Panc1 (cell line): ENCODE data around the gene TMC7. TPM values are rescaled to one million over a fixed set of nuclear protein-coding genes. Genes with fewer than 3 reads are reported as not detected.

Experiments used
- ATAC-seq: fragments of 200-7000 bp; cut with Tn5 transposase; 2 replicates; pipeline ENCODE4 v1.9.1; 2020; ENCODE audit warnings: mild to moderate bottlenecking, moderate library complexity
- BruUV-seq: library from RNA; stranded (reverse); fragments of 400-500 nt; replicated peaks from 2 replicates; lab custom pipeline; 2021; lab: Mats Ljungman, UMichigan
- CTCF ChIA-PET: fragments of 300-600 bp; sonication (Branson Sonifier 250); formaldehyde crosslinking; loops from one replicate; lab custom pipeline; 2022; ENCODE audit warnings: antibody characterized with exemption; lab: Charles Lee
- POLR2A ChIA-PET: fragments of 300-600 bp; sonication (Branson Sonifier 250); formaldehyde crosslinking; loops from one replicate; lab custom pipeline; 2022; ENCODE audit warnings: antibody characterized with exemption; lab: Charles Lee
- DNase-seq: peaks from one replicate; pipeline ENCODE4 v3.0.0-alpha.2; 2010; ENCODE audit warnings: low read depth, low spot score
- H3K27ac ChIP-seq: 2 replicates; pipeline ENCODE4 v1.5.1; 2011; ENCODE audit warnings: mild to moderate bottlenecking, low read length, inconsistent platforms
- H3K27me3 ChIP-seq: fragments of 200-500 bp; sonication (Bioruptor generic); 2 replicates; pipeline ENCODE4 v1.6.0; 2014; ENCODE audit warnings: low read length, inconsistent platforms; ENCODE audit not compliant: control insufficient read depth, insufficient read depth
- H3K36me3 ChIP-seq: fragments of 200-500 bp; sonication (Bioruptor generic); 2 replicates; pipeline ENCODE4 v1.5.1; 2014; ENCODE audit warnings: inconsistent platforms, mild to moderate bottlenecking, low read length, moderate library complexity; ENCODE audit not compliant: control insufficient read depth, insufficient read depth
- H3K4me1 ChIP-seq: 2 replicates; pipeline ENCODE4 v1.5.1; 2011; ENCODE audit warnings: inconsistent platforms, mild to moderate bottlenecking, low read length, moderate library complexity; ENCODE audit not compliant: control insufficient read depth, insufficient read depth
- H3K4me3 ChIP-seq, 2 experiments: 2 replicates each; pipeline ENCODE4 v1.5.1; 2011 to 2012; ENCODE audit warnings: low read depth in 2 of 2, low read length in 2 of 2, mild to moderate bottlenecking in 2 of 2, inconsistent platforms in 1 of 2, moderate library complexity in 1 of 2
- H3K9me3 ChIP-seq: fragments of 200-500 bp; sonication (Bioruptor generic); 2 replicates; pipeline ENCODE4 v1.5.1; 2014; ENCODE audit warnings: low read depth, mild to moderate bottlenecking, inconsistent platforms, low read length, moderate library complexity; ENCODE audit not compliant: control insufficient read depth, insufficient read depth
- POLR2AphosphoS5 ChIP-seq: IDR thresholded peaks from 2 replicates; pipeline ENCODE4 v1.6.1; 2012; ENCODE audit warnings: mild to moderate bottlenecking, low read depth, low read length, moderate library complexity
- SIN3A ChIP-seq: IDR thresholded peaks from 2 replicates; pipeline ENCODE4 v1.6.1; 2012; ENCODE audit warnings: low read depth, mild to moderate bottlenecking, low read length, moderate library complexity, borderline replicate concordance; ENCODE audit not compliant: insufficient read depth
- TCF7L2 ChIP-seq: IDR thresholded peaks from 2 replicates; pipeline ENCODE4 v1.6.1; 2011; ENCODE audit warnings: mild to moderate bottlenecking, low read depth, low read length, inconsistent platforms
- in situ Hi-C: cut with HindIII; loops from 2 replicates; pipeline ENCODE4 v1.10.0; 2016; ENCODE audit warnings: low sequenced_read_pairs, low pct_unique_long_range_greater_than_20kb
- intact Hi-C: fragments of 100-400 bp; cut with micrococcal nuclease; formaldehyde crosslinking; loops from one replicate; pipeline ENCODE4 v1.10.0; 2022; ENCODE audit not compliant: unreplicated experiment
- total RNA-seq: library from RNA; stranded (reverse); gene quantifications from one replicate; pipeline ENCODE4 v1.2.1, GENCODE V29; 2021; ENCODE audit not compliant: unreplicated experiment
- TF ChIP-seq, protein P1 (sequence below), 2 experiments: IDR thresholded peaks; 2 replicates each; pipeline ENCODE4 v1.6.1; 2011 to 2012; ENCODE audit warnings: low read depth in 2 of 2, control low read depth in 1 of 2, low read length in 1 of 2, mild to moderate bottlenecking in 1 of 2, moderate library complexity in 1 of 2; ENCODE audit not compliant: insufficient read depth in 1 of 2
- TF ChIP-seq, protein P2 (sequence below): fragments of 450-650 bp; IDR thresholded peaks from 2 replicates; pipeline ENCODE4 v1.5.1; 2017; ENCODE audit warnings: mild to moderate bottlenecking

The TMC7 gene
- total RNA-seq, 1 experiment from 2014 or later, result 5.1 TPM

DNA sequence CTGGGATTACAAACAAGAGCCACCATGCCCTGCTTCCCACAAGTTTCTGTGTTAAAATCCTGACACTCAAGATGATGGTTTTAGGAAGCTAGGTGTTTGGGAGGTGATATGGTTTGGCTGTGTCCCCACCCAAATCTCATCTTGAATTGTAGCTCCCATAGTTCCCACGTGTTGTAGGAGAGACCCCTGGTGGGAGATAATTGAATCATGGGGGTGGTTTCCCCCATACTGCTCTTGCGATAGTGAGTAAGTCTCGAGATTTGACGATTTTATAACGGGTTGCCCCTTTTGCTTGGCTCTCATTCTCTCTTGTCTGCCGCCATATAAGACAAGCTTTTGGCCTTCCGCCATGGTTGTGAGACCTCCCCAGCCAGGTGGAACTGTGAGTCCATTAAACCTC is 40.3 kb upstream of the TMC7 start:
- POLR2A ChIA-PET, result interaction anchor here (0.7 kb wide), 1 partner anchor 122 kb away, joined by 10 read pairs; no protein-coding TSS in a partner anchor
- BruUV-seq, result no TSS peak
- CTCF ChIA-PET, result no interaction called here

DNA sequence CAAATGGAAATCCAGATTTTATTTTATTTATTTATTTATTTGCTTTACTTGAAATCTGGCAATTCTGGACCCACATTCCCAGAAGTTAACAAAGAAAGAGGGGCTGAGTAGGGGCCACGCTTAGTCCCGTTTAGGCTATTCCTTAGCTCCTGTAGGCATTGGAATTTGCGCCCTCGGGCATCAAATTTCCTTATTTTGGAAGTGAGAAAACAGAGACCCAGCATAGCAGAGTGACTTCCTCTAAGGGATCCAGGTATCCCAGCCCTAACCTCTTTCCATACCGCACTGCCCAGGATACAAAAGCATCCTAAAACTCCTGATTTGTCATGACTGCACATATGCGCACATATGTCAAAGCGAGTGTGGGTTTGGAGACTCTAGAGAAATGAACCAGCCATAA is 38.5 kb upstream of the TMC7 start:
- ChIA-PET CTCF (interaction anchor here (0.7 to 0.8 kb wide), 2 partner anchors 9 to 1737 kb away, joined by 3 to 4 read pairs; no protein-coding TSS in a partner anchor), POLR2A (no interaction called here)
- no peak for ATAC-seq
- H3K9me3 ChIP-seq, result no peaks in the 10 kb centered on the region
- H3K27ac ChIP-seq, result no peak overlapping the region
- no TSS peak for BruUV-seq
- intact Hi-C loops (no loop called here), in situ Hi-C loops (no loop called here)
- no peaks in the 10 kb centered on the region for H3K27me3 ChIP-seq
- no peak for DNase-seq
- no peak for TF ChIP-seq SIN3A
- TF ChIP-seq, protein P1, sequence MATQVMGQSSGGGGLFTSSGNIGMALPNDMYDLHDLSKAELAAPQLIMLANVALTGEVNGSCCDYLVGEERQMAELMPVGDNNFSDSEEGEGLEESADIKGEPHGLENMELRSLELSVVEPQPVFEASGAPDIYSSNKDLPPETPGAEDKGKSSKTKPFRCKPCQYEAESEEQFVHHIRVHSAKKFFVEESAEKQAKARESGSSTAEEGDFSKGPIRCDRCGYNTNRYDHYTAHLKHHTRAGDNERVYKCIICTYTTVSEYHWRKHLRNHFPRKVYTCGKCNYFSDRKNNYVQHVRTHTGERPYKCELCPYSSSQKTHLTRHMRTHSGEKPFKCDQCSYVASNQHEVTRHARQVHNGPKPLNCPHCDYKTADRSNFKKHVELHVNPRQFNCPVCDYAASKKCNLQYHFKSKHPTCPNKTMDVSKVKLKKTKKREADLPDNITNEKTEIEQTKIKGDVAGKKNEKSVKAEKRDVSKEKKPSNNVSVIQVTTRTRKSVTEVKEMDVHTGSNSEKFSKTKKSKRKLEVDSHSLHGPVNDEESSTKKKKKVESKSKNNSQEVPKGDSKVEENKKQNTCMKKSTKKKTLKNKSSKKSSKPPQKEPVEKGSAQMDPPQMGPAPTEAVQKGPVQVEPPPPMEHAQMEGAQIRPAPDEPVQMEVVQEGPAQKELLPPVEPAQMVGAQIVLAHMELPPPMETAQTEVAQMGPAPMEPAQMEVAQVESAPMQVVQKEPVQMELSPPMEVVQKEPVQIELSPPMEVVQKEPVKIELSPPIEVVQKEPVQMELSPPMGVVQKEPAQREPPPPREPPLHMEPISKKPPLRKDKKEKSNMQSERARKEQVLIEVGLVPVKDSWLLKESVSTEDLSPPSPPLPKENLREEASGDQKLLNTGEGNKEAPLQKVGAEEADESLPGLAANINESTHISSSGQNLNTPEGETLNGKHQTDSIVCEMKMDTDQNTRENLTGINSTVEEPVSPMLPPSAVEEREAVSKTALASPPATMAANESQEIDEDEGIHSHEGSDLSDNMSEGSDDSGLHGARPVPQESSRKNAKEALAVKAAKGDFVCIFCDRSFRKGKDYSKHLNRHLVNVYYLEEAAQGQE (IDR thresholded peaks at IDR 0.05; ENCODE audit: insufficient read depth in 1 of 2, low read depth in 2 of 2, low read length in 1 of 2), result no peak
- TF ChIP-seq, protein P2, sequence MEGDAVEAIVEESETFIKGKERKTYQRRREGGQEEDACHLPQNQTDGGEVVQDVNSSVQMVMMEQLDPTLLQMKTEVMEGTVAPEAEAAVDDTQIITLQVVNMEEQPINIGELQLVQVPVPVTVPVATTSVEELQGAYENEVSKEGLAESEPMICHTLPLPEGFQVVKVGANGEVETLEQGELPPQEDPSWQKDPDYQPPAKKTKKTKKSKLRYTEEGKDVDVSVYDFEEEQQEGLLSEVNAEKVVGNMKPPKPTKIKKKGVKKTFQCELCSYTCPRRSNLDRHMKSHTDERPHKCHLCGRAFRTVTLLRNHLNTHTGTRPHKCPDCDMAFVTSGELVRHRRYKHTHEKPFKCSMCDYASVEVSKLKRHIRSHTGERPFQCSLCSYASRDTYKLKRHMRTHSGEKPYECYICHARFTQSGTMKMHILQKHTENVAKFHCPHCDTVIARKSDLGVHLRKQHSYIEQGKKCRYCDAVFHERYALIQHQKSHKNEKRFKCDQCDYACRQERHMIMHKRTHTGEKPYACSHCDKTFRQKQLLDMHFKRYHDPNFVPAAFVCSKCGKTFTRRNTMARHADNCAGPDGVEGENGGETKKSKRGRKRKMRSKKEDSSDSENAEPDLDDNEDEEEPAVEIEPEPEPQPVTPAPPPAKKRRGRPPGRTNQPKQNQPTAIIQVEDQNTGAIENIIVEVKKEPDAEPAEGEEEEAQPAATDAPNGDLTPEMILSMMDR, result no peak
- no peak for TF ChIP-seq POLR2AphosphoS5
- no peak for TF ChIP-seq TCF7L2
- H3K36me3 ChIP-seq, result no peaks in the 10 kb centered on the region
- H3K4me1 ChIP-seq, result no peaks in the 10 kb centered on the region
- no peak overlapping the region for H3K4me3 ChIP-seq

More for the DNA sequence above, 40.3 kb upstream of the TMC7 start:
- in situ Hi-C loops (no loop called here), intact Hi-C loops (no loop called here)
- TF ChIP-seq, protein P2, result no peak; the same call in 1 of the 2 replicates
- TF ChIP-seq TCF7L2, result no peak
- TF ChIP-seq POLR2AphosphoS5, result no peak
- TF ChIP-seq, protein P1 (IDR thresholded peaks at IDR 0.05; ENCODE audit: insufficient read depth in 1 of 2, low read depth in 2 of 2, low read length in 1 of 2), result no peak
- TF ChIP-seq SIN3A, result no peak
- Histone ChIP-seq H3K4me1 (no peaks in the 10 kb centered on the region; the same call in 1 of the 2 replicates), H3K27me3 (no peaks in the 10 kb centered on the region), H3K4me3 (no peak overlapping the region), H3K36me3 (no peaks in the 10 kb centered on the region), H3K9me3 (no peaks in the 10 kb centered on the region), H3K27ac (no peak overlapping the region)
- DNase-seq (no peak), ATAC-seq (no peak)
